Measurements from ENCODE around the gene CCL3.
"Not testable (repeated sequence)": the region's sequence is repeated elsewhere in the genome, so short reads cannot be mapped to it uniquely, and the experiment has no call there.

Gene CCL3

GRCh38 chr17:36089888-36090836, at the start of gene CCL3:
Gene CCL3 (minus strand): TSS chr17:36090143. CDS start chr17:36090058, 85 bp downstream.
- DNase-seq (ENCODE audit: low read depth, low spot score), result no peak

- DNase-seq (ENCODE audit: low read depth, low spot score), result no peak
Observed at GRCh38 chr17:36136439-36136838, 46.5 kb upstream of the CCL3 start.

DNA sequence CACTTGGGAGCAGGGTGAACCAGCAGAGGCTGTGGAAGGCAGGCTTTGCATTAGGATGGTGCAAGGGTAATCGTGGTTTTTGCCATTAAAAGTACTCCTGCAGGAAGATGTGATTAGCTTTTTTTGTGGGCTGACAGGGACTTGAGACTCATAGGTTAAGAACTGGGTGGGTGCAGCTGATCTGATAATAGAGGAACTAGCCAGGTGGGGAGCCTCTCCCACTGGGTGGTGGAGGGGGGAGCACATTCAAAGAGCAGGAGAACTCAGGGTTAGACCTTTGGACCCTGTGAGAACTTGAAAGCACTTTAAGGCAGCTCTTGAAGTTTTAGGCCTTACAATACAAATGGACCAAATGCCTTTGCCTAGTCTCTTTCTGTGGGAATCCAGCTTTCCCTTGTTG, 46.1 kb upstream of the CCL3 start:
- DNase-seq (ENCODE audit: low read depth, low spot score), result no peak

DNA sequence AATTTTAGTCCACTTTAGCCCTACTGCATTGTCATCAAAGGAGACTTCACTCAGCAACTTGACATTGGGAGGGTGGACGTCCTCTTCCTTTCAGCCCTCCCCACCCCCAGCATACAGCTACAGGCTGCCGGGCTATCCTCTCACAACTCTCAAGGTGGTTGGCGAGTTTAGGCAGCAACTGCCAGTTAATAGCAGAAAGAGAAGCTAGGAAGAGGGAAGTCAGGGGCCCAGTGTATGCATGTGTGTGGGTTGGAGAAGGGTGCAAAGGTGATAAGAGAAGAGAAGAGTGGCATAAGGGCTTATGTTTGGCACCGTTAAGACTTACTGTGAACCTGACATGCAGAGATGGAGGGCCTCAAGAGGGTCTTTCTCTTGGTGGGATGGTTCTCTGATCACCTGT, 45.5 kb upstream of the CCL3 start:
- no peak for DNase-seq (ENCODE audit: low read depth, low spot score)

DNA sequence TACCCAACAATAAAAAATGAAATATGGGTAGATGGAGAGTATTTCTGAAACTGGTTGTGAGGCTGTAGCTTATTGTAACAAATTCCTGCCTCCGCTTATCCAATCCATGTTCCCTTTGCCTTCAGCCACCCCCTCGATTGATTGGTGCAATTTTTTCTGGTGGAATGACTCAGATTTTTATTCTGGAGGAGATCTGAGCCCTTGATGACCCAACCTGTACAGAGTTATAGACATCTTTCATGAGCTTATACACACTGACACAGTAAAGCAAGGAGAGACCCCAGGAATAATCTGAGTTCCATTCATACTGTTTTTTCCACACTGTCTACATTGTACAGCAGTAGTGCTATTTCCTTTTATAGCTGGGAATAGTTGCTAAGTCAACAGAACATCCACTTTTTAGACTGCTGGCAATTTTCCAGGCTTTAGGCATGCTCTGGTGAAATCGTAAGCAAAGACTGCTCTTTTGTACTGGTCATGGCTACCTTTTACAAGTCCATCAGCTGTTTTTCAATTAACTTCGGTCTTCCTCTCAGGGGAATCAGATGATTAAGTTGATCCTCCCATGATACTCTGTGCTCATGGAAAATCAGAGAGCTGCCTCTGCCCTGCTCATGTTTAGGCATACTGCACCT, 43.8 kb upstream of the CCL3 start:
- DNase-seq (ENCODE audit: low read depth, low spot score), result no peak

DNA sequence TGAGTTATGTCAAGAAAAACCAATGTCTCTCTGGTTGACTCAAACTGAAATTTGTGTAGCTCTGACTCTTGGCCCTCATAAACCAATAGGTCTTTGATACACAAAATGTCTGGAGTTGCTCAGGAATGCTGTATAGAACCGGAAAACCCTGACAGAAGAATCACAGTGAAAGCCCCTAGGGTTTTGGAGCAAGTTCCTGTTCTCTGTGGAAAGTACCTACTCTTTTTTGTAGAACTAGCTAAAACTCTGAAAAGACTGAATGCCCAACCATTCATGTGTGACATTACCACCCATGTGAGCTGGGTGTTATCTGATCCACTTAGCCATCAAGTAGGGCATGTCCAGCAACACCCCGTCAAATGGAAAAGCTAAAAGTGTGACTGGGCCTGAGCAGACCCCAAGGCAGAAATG, 42.5 kb upstream of the CCL3 start:
- no peak for DNase-seq (ENCODE audit: low read depth, low spot score)

DNA sequence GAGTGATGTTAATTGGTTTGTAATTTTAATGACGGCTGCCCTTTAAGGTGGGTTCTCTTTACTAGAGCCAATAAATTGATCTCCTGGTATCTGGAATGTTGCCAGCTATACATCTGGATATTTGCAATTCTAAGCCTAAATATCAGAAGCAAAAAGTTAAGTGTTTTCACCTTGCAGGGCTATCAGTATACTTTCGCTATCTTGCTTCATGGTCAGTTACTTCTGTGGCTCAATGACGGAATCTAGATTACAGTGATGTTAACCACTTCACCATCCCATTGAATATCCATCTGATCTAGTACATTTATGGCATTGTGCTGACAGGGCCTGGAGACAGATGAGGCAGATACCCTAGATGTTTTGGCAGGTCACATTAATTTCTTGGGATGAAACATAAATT, 42.0 kb upstream of the CCL3 start:
- DNase-seq (ENCODE audit: low read depth, low spot score), result no peak

DNA sequence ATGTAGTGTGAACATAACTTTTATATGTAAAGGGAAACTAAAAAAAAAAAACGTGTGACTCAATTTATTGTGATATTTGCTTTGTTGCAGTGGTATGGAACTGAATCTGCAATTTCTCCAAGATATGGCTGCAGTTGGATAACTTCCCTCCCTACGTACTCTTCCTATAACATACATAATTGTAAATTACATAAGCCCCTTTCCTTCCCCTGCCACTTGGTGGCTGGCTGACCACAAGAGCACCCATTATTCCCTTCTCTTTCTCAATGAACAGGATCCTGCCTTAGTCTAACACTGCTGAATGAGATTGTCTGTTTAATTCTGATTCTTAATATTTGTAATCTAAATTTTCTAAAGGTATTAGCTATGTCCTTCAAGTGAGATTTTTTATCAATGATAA, 41.5 kb upstream of the CCL3 start:
- DNase-seq (ENCODE audit: low read depth, low spot score), result no peak

GRCh38 chr17:36130346-36130745, 40.4 kb upstream of the CCL3 start:
- no peak for DNase-seq (ENCODE audit: low read depth, low spot score)

GRCh38 chr17:36129616-36130015, 39.7 kb upstream of the CCL3 start:
- no peak for DNase-seq (ENCODE audit: low read depth, low spot score)

- DNase-seq (ENCODE audit: low read depth, low spot score), result no peak
Observed at GRCh38 chr17:36128411-36128978, 38.6 kb upstream of the CCL3 start.

- no peak for DNase-seq (ENCODE audit: low read depth, low spot score)
Observed at GRCh38 chr17:36127911-36128310, 38.0 kb upstream of the CCL3 start.

DNA sequence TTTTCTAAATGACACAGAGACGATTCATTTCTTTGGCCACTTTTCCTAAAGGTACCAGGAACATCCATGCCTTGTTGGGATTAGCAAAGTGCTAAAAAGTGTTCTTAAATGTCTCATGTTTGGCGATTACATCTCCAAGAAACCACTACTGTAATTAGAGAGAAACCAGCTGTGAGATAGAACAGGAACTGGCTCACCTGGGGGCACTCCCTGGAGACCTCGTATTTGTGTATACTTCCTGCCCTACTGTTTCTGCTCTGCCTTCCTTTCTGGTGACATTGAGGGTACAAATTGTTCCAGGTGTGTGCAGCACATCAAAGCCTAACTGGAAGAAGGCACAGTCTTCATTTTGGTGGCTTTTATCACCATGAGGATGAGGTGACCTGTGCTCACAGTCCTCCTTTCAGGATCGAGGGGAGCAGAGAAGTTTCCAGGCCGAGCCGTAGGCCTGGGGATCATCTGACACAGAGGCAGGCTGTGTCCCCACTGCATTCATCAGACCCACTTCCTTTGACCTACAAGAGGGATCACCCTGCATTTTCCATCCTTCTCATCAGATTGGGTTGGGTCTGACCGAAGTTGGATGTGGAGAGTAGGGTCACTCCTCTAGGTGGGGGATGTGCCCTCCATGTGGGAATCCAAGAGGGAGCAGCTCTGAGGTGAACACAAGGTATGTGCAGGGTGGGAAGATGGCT, 37.4 kb upstream of the CCL3 start:
- DNase-seq (ENCODE audit: low read depth, low spot score), result no peak

- DNase-seq (ENCODE audit: low read depth, low spot score), result no peak
Observed at GRCh38 chr17:36124879-36125824, 35.2 kb upstream of the CCL3 start.

DNA sequence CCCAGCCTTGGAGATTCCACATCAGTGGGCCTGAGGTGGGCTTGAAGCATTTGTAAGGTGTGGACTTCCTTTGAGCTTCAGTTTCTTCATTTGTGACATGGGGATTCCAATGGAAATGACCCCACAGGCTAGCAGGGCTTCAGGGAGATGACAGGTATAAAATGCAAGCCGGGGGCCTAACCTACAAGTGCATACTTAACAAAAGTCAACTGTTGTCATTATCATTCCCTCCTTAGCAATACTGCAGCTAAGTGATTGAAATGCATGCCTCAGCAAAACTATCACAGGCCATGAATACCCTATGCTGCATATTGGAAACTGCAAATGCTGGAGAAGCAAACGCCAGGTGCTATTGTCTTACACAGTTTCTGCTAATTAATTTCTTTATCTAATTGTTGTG, 33.5 kb upstream of the CCL3 start:
- no peak for DNase-seq (ENCODE audit: low read depth, low spot score)

DNA sequence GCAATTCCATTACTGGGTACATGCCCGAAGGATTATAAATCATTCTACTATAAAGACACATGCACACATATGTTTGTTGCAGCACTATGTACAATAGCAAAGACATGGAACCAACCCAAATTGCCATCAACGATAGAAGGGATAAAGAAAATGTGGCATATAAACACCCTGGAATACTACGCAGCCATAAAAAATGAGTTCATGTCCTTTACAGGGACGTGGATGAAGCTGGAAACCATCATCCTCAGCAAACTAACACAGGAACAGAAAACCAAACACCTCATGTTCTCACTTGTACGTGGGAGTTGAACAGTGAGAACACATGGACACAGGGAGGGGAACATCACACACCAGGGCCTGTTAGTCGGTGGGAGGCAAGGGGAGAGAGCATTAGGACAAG, 31.2 kb upstream of the CCL3 start:
- DNase-seq (ENCODE audit: low read depth, low spot score), result not testable (repeated sequence)

DNA sequence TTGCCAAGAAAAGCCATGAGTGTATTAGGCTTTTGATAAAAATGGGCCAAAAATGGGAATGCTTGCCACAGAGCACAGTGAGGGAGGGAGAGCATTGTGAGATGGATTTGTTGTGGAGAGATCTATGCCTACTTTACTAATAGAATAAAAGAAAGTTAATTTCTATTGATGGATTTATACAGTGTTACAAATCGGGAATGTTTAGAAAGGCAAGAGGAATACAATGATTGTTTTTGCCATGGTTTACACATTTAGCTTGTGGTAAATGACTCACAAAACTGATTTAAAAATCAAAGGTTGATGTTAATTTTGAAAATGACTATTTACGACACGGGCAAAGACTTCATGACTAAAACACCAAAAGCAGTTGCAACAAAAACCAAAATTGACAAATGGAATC, 30.3 kb upstream of the CCL3 start:
- DNase-seq (ENCODE audit: low read depth, low spot score), result no peak

- DNase-seq (ENCODE audit: low read depth, low spot score), result no peak
Observed at GRCh38 chr17:36118477-36119353, 28.8 kb upstream of the CCL3 start.

- no peak for DNase-seq (ENCODE audit: low read depth, low spot score)
Observed at GRCh38 chr17:36117505-36118382, 27.8 kb upstream of the CCL3 start.

Data from brain pericyte (primary cell).